Heart right ventricle (tissue), 16 donors: ENCODE results near the gene GBA2. TPM values are rescaled to one million over a fixed set of nuclear protein-coding genes. Genes with fewer than 3 reads are reported as not detected.

ENCODE experiments used
- ATAC-seq, 8 donors: fragments of 200-7000 bp; cut with Tn5 transposase; one replicate each; pipeline ENCODE4 v1.9.1; 2020; ENCODE audit warnings: mild to moderate bottlenecking in 8 of 8, moderate library complexity in 8 of 8, moderate number of reproducible peaks in 1 of 8
- DNase-seq, 2 donors: peaks; one replicate each; pipeline ENCODE4 v3.0.0-alpha.2; 2020
- H3K27ac ChIP-seq, 10 donors: fragments of 200-600 bp; sonication (generic) in 2 of 10; one replicate each; pipeline versions ENCODE4 v1.5.0 to v1.8.0; 2020 to 2022; ENCODE audit warnings: mild to moderate bottlenecking in 3 of 10
- H3K27me3 ChIP-seq, 7 donors: fragments of 200-600 bp; one replicate each; pipeline ENCODE4 v1.8.0; 2021 to 2022; ENCODE audit warnings: mild to moderate bottlenecking in 2 of 7
- H3K36me3 ChIP-seq, 9 donors: fragments of 200-600 bp; sonication (generic) in 1 of 9; one replicate each; pipeline versions ENCODE4 v1.5.0 to v1.8.0; 2020 to 2022; ENCODE audit warnings: mild to moderate bottlenecking in 2 of 9
- H3K4me1 ChIP-seq, 9 donors: fragments of 200-600 bp; sonication (generic) in 1 of 9; one replicate each; pipeline versions ENCODE4 v1.5.0 to v1.8.0; 2020 to 2022; ENCODE audit warnings: mild to moderate bottlenecking in 4 of 9
- H3K4me3 ChIP-seq, 10 donors: fragments of 200-600 bp; sonication (generic) in 2 of 10; one replicate each; pipeline versions ENCODE4 v1.5.0 to v1.8.0; 2020 to 2022; ENCODE audit warnings: mild to moderate bottlenecking in 7 of 10, moderate library complexity in 2 of 10
- H3K9me3 ChIP-seq, 11 donors: fragments of 200-600 bp in 10 of 11; sonication (generic) in 2 of 11; one replicate each; pipeline versions ENCODE4 v1.5.0 to v1.8.0; 2013 to 2022; ENCODE audit warnings: mild to moderate bottlenecking in 2 of 11, control low read depth in 1 of 11, moderate library complexity in 1 of 11
- WGBS, 2 donors: extraction: QIAGEN DNeasy Blood & Tissue Kit; methylation state at CpG; one replicate each; pipeline ENCODE4 v1.1.7; 2013; ENCODE audit warnings: inconsistent platforms in 1 of 2; 5-methylcytosine and 5-hydroxymethylcytosine counted together
- intact Hi-C, 10 donors: fragments of 100-400 bp; cut with DNase I; formaldehyde crosslinking; loops; one replicate each; pipeline versions ENCODE4 v1.11.1 to v1.14.2; 2022
- polyA plus RNA-seq, 2 donors: library from polyadenylated mRNA; stranded (reverse); fragments of 200-250 nt; gene quantifications; one replicate each; pipeline ENCODE4 v1.2.3, GENCODE V29; 2013
- total RNA-seq, 10 donors: library from RNA; stranded (reverse); fragmentation: NEBNext Ultra II Directional in 3 of 10; extraction: Animal tissue kit (Norgen Biotek cat#: 25700) in 3 of 10; gene quantifications; one replicate each; pipeline versions ENCODE4 v1.2.1 to v1.2.4, GENCODE V29; 2021 to 2023
- TF ChIP-seq, protein P1 (sequence below), 9 donors: fragments of 200-600 bp; sonication (generic) in 2 of 9; IDR thresholded peaks; one replicate each; pipeline versions ENCODE4 v1.5.0 to v1.8.0; 2021 to 2022; ENCODE audit warnings: antibody characterized with exemption in 9 of 9, mild to moderate bottlenecking in 5 of 9, moderate library complexity in 1 of 9
- donor health status: Arrhythmogenic right ventricular cardiomyopathy.
- donor health status: ischemic (EF 13 %, LVEDD 7.1; RV severe dilation, severe dysfunction).
- donor health status: healthy with polysubstance abuse.
- donor health status: DM: no; HTN: yes; CAD: no.
- donor health status: DM: no; HTN: no; CAD: no.
- donor health status: ischemic (EF 25% LVEDD 6.9; RV normal size, moderate dysfunction).
- donor health status: ischemic (EF 25% LVEDD 5.7; RV mildly dilated, moderate dysfunction).
- donor health status: healthy.
- donor health status: DM: yes; HTN: yes; CAD: no.
- donor health status: Ischemic cardiomyopathy.
- donor health status: ischemic (EF 35%, LVEDD 5.7; RV mildly dilated, moderate dysfunction).
- donor health status: nonischemic (EF 11% LVEDD 7.7; RV severe dilation, severe dysfunction).
- donor health status: DM: yes; HTN: yes; CAD: no.
- donor health status: PGD.
- donor health status: ischemic (EF 29% LVEDD 5.4; RV normal size, mild dysfunction).
- donor health status: nonischemic (EF 23%, LVEDD 6.1; RV moderate dilation, normal function).

Gene GBA2
- total and polyA plus RNA-seq, 12 donors: 47.4 to 102 (median 79.5) TPM

DNA sequence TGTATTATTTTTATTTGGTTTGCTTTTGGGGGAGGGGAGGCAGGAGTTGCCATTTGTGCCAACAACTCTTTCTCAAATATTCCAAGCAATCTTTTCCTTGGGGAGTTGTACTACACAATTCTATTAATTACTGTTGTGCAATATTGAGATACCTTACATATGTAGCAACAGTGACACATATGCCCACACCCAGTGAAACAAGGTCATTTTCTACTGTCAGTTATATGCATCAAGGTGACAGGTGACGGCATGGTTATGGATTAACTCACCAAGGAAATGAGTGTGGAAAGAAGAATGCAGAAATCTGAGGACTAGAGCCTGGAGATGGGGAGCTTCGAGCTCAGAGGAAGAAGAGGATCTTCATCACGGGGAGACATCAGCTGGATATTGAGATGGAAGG, 22.9 kb upstream of the GBA2 start:
- peaks cover 7 to 39% (median 30%) of the 10 kb centered on the region in 9 donors for H3K4me1 ChIP-seq
- intact Hi-C loops: no loop called here
- TF ChIP-seq, protein P1, sequence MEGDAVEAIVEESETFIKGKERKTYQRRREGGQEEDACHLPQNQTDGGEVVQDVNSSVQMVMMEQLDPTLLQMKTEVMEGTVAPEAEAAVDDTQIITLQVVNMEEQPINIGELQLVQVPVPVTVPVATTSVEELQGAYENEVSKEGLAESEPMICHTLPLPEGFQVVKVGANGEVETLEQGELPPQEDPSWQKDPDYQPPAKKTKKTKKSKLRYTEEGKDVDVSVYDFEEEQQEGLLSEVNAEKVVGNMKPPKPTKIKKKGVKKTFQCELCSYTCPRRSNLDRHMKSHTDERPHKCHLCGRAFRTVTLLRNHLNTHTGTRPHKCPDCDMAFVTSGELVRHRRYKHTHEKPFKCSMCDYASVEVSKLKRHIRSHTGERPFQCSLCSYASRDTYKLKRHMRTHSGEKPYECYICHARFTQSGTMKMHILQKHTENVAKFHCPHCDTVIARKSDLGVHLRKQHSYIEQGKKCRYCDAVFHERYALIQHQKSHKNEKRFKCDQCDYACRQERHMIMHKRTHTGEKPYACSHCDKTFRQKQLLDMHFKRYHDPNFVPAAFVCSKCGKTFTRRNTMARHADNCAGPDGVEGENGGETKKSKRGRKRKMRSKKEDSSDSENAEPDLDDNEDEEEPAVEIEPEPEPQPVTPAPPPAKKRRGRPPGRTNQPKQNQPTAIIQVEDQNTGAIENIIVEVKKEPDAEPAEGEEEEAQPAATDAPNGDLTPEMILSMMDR (IDR thresholded peaks at IDR 0.05): no peak
- 84 to 90% methylated on average over 3 of the region's 3 CpGs for WGBS, 2 donors
- no peak for ATAC-seq
- H3K4me3 ChIP-seq: no peak overlapping the region
- H3K9me3 ChIP-seq: no peaks in the 10 kb centered on the region
- H3K27ac ChIP-seq: peak overlapping the region in 3 of 10 donors; percentile 12 to 61 (median 19)
- H3K36me3 ChIP-seq: no peaks in the 10 kb centered on the region
- DNase-seq: no peak
- no peaks in the 10 kb centered on the region for H3K27me3 ChIP-seq

DNA sequence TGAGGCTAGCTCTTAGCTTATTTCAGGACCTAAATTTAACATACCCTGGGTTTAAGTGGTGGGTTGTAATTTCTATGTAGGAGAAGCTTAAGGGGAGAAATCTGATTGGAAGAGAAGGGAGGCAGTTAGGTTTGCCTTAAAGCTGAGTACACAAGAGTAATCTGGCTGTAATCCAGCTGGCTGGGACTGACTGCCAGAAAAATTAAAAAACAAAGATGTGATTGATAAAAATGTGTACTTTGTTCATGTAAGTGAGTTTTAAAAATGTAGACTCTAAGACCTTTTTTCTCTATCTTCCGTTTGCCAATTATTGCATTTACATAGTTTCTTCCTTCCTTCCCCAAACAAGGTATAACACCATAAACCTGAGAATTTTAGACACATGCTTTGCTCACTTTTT, 22.5 kb upstream of the GBA2 start:
- WGBS, 2 donors: 43 to 48% methylated on average over 1 of the region's 1 CpG
- TF ChIP-seq, protein P1 (IDR thresholded peaks at IDR 0.05): no peak

DNA sequence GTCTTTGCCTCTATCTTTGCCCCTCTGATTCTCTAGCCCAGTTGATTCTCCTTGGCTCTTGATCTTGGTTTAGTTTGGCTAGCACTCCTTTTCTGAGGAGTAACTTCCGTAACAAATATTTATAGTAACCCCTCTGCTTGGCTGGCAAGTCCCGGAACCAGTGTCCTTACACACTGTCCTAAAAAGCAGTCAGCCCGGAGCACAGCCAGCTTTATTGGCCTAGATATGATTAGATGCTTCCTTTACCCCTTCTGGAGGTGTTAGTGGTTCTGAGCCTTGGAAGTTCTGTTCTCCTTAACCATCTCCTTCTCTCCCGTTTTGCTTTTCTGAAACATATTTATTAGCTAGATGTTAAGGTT, 22.0 kb upstream of the GBA2 start:
- ATAC-seq (peak; percentile 62 to 92 (median 84)), DNase-seq (peak; percentile 26 to 29)
- intact Hi-C loops: no loop called here
- H3K4me1 ChIP-seq: peaks cover 7 to 38% (median 30%) of the 10 kb centered on the region in 9 donors
- TF ChIP-seq, protein P1 (IDR thresholded peaks at IDR 0.05): no peak
- H3K36me3 ChIP-seq: no peaks in the 10 kb centered on the region
- no peaks in the 10 kb centered on the region for H3K9me3 ChIP-seq
- H3K4me3 ChIP-seq: no peak overlapping the region
- 6 to 8% methylated on average over 4 of the region's 4 CpGs for WGBS, 2 donors
- H3K27ac ChIP-seq: peak overlapping the region; percentile 9 to 73 (median 44)
- H3K27me3 ChIP-seq: no peaks in the 10 kb centered on the region

More for the DNA sequence above, 22.5 kb upstream of the GBA2 start:
- Histone ChIP-seq H3K4me3 (no peak overlapping the region), H3K27me3 (no peaks in the 10 kb centered on the region), H3K36me3 (no peaks in the 10 kb centered on the region), H3K9me3 (no peaks in the 10 kb centered on the region), H3K27ac (peak overlapping the region in 9 of 10 donors; percentile 9 to 73 (median 51)), H3K4me1 (peaks cover 7 to 39% (median 30%) of the 10 kb centered on the region in 9 donors)
- peak in 1 of 8 donors; percentile 18 for ATAC-seq
- peak in 1 of 2 donors; percentile 34 for DNase-seq
- intact Hi-C loops: no loop called here

DNA sequence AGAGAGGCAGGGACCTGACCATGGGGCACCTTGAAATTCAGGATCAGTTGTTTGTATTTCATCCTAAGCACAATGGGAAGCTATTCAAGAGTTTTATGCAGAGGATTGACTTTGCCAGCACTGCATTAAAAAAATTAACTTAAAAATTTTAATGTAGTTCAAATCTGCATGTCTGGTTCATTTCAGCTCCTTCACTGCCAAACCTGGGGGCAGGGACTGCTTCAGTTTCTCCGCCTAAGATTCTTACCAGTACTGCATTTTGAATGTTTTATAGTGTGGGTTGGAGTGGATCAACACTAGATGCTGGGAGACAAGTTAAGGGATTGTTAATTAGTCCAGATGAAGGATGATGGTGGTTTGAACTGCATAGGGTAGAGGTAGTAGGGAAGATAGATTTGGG, 20.7 kb upstream of the GBA2 start:
- Histone ChIP-seq H3K27ac (no peak overlapping the region), H3K4me3 (no peak overlapping the region), H3K36me3 (no peaks in the 10 kb centered on the region), H3K27me3 (no peaks in the 10 kb centered on the region), H3K4me1 (peaks cover 7 to 26% (median 19%) of the 10 kb centered on the region in 9 donors), H3K9me3 (no peaks in the 10 kb centered on the region)
- no peak for DNase-seq
- no peak for ATAC-seq
- intact Hi-C loops: no loop called here
- WGBS, 2 donors: 98 to 100% methylated on average over 1 of the region's 1 CpG
- TF ChIP-seq, protein P1 (IDR thresholded peaks at IDR 0.05): no peak
